Memory B cell (primary cell): ENCODE measurements around the gene MS4A18.
"Not testable (repeated sequence)": the region's sequence is repeated elsewhere in the genome, so short reads cannot be mapped to it uniquely, and the experiment has no call there.

ENCODE experiments used
- ATAC-seq: fragments of 150-1000 bp; cut with Tn5 transposase; 2 replicates; pipeline ENCODE4 v1.10.0; 2021; ENCODE audit warnings: low read depth, mild to moderate bottlenecking, moderate library complexity
- DNase-seq, 2 donors: peaks; one replicate each; pipeline ENCODE4 v3.0.0; 2022; ENCODE audit warnings: low spot score in 2 of 2
- H3K27ac Mint-ChIP-seq: one replicate; pipeline ENCODE4 v1.8.0; 2022; ENCODE audit warnings: mild to moderate bottlenecking, moderate library complexity, mixed read lengths
- H3K27me3 Mint-ChIP-seq: one replicate; pipeline ENCODE4 v1.8.0; 2022; ENCODE audit warnings: mixed read lengths
- H3K36me3 Mint-ChIP-seq: one replicate; pipeline ENCODE4 v1.8.0; 2022; ENCODE audit warnings: mild to moderate bottlenecking, mixed read lengths
- H3K4me1 Mint-ChIP-seq: one replicate; pipeline ENCODE4 v1.8.0; 2022; ENCODE audit warnings: mixed read lengths
- H3K4me3 Mint-ChIP-seq: one replicate; pipeline ENCODE4 v1.8.0; 2022; ENCODE audit warnings: mild to moderate bottlenecking, moderate library complexity, mixed read lengths
- H3K9me3 Mint-ChIP-seq: one replicate; pipeline ENCODE4 v1.8.0; 2022; ENCODE audit warnings: mixed read lengths

MS4A18 gene

GRCh38 chr11:60724420-60724819 lies at the start of gene MS4A18:
TSS of gene MS4A18 (plus strand) at chr11:60724720.
- no peaks in the 10 kb centered on the region for H3K36me3 Mint-ChIP-seq
- H3K9me3 Mint-ChIP-seq: peaks cover 3% of the 10 kb centered on the region
- no peak within 1 kb of the TSS for H3K4me3 Mint-ChIP-seq
- peaks cover 10% of the 10 kb centered on the region for H3K27me3 Mint-ChIP-seq
- H3K27ac Mint-ChIP-seq: no peak within 1 kb of the TSS
- ATAC-seq (no peak), DNase-seq (no peak)
- no peaks in the 10 kb centered on the region for H3K4me1 Mint-ChIP-seq

- H3K9me3 Mint-ChIP-seq: peaks cover 15% of the 10 kb centered on the region
- not testable (repeated sequence) for ATAC-seq, H3K4me3 Mint-ChIP-seq, H3K4me1 Mint-ChIP-seq, H3K36me3 Mint-ChIP-seq, H3K27me3 Mint-ChIP-seq, DNase-seq, H3K27ac Mint-ChIP-seq
These were observed 46.3 kb upstream of the MS4A18 start for GRCh38 chr11:60678231-60678630.

DNA sequence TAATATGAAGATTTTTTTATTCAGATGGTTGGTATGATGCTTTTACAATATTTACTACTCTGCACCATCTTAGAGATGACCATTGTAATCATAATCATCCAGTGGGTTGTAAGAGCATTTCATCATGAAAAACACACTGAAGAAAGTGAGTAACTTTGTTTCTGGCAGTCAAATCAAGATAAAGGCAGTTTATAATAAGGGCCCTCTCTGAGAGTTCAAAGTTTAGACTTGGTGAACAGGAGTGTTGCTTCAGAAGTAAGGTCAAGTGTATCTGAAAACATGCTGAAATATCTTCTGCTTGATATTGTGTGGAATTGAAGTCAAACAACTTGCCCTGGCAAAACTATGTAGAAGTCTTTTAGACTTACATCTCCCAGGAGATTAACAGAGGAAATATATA lies 44.6 kb upstream of the MS4A18 start:
- H3K27me3 Mint-ChIP-seq: no peaks in the 10 kb centered on the region
- DNase-seq: no peak
- H3K36me3 Mint-ChIP-seq: peaks cover 6% of the 10 kb centered on the region
- peaks cover 15% of the 10 kb centered on the region for H3K9me3 Mint-ChIP-seq
- H3K4me3 Mint-ChIP-seq: no peak overlapping the region
- ATAC-seq: no peak
- H3K4me1 Mint-ChIP-seq: peaks cover 14% of the 10 kb centered on the region
- no peak overlapping the region for H3K27ac Mint-ChIP-seq

DNA sequence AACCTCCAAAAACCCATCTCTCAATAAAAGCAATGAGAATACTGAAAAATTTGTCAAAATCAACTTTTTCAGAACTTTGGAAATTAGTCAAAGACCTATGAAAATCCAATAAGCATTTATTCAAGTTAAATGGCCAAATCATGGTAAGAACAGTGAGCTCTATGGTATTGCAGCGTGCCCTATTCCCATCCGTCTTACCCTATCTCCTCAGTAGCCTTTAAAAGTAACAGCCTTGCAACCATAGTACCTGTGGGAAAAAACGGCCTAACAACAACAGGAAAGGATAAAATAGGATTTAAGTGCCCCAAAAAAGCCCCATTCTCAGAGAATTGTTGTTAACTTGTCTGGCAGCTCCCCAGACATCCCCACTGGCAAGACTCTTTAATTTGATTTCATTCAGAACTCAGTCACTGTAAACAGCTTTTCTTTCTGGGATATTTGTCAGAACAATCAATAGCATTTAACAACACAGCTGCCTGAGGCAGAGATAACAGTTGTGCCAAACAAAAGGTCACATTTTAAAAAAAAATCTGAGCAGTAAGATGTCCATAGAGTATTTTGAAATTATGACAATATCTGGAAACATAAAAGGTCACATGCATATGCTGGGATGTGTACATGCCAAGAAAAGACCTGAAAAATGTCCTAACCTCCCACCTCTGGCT lies 43.9 kb upstream of the MS4A18 start:
- no peak for ATAC-seq
- peaks cover 6% of the 10 kb centered on the region for H3K36me3 Mint-ChIP-seq
- peaks cover 15% of the 10 kb centered on the region for H3K9me3 Mint-ChIP-seq
- H3K4me1 Mint-ChIP-seq: peaks cover 14% of the 10 kb centered on the region
- no peak for DNase-seq
- H3K4me3 Mint-ChIP-seq: no peak overlapping the region
- H3K27ac Mint-ChIP-seq: no peak overlapping the region
- no peaks in the 10 kb centered on the region for H3K27me3 Mint-ChIP-seq

GRCh38 chr11:60684541-60684848 lies 40.0 kb upstream of the MS4A18 start:
- not testable (repeated sequence) for H3K9me3 Mint-ChIP-seq, H3K27me3 Mint-ChIP-seq, H3K36me3 Mint-ChIP-seq, H3K4me3 Mint-ChIP-seq
- ATAC-seq: peak; percentile 82
- Mint-ChIP-seq H3K4me1 (peaks cover 14% of the 10 kb centered on the region), H3K27ac (peak overlapping the region; percentile 83)
- peak in 1 of 2 donors; percentile 45 for DNase-seq

- H3K36me3 Mint-ChIP-seq: peaks cover 9% of the 10 kb centered on the region
- DNase-seq (no peak), ATAC-seq (no peak)
- no peaks in the 10 kb centered on the region for H3K4me1 Mint-ChIP-seq
- H3K9me3 Mint-ChIP-seq: peaks cover 6% of the 10 kb centered on the region
- H3K27me3 Mint-ChIP-seq: peaks cover 6% of the 10 kb centered on the region
- no peak overlapping the region for H3K27ac Mint-ChIP-seq
- H3K4me3 Mint-ChIP-seq: no peak overlapping the region
These were observed 32.9 kb upstream of the MS4A18 start for GRCh38 chr11:60691661-60692060.

DNA sequence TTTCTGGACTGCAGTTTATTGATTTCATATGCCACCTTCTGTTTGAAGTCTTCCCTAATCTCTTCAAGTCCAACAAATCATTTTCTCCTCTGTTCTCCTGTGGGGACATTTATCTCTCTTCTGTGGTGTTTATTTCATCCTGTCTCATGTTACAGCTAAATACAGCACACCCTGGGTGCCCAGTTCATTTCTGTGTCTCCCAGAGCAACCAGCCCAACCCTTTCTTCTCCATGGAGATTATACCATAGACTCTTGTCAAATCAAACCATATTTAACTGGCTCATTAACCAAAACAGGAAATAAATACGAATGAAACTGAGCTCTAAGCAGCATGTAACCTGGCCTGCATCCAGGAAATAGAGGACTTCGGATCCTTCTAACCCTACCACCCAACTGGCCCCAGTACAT lies 25.2 kb upstream of the MS4A18 start, which contains the start of gene MS4A8:
Gene MS4A8, plus strand, starts transcription at position 329 of the 408 bp plus-strand sequence. CDS start 1,249 bp downstream, outside the sequence.
- Mint-ChIP-seq H3K4me1 (no peaks in the 10 kb centered on the region), H3K9me3 (peaks cover 6% of the 10 kb centered on the region), H3K27ac (no peak within 1 kb of the TSS), H3K36me3 (peaks cover 4% of the 10 kb centered on the region), H3K4me3 (no peak within 1 kb of the TSS), H3K27me3 (peaks cover 3% of the 10 kb centered on the region)
- no peak for ATAC-seq
- no peak for DNase-seq

DNA sequence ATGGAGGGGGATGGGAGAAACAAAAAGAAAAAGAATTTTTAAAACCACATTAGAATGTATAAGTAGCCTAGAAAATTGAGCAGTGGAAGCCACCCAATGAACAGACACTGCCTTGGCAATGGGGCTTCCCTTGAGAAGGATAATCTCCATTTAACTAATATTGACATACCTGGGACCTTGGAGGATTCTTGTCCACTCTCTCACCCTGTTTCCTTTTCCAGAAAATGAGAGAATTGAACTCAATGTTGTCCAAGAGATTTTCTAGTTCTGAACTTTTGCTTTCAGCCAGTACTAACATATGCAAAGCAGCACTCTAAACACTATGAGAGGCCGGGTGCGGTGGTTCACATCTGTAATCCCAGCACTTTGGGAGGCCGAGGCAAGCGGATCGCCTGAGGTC lies 24.6 kb upstream of the MS4A18 start:
- Mint-ChIP-seq H3K27me3 (peaks cover 5% of the 10 kb centered on the region), H3K27ac (no peak overlapping the region), H3K36me3 (peaks cover 4% of the 10 kb centered on the region), H3K4me3 (no peak overlapping the region), H3K4me1 (no peaks in the 10 kb centered on the region), H3K9me3 (peaks cover 6% of the 10 kb centered on the region)
- no peak for ATAC-seq
- no peak for DNase-seq

- peaks cover under 1% of the 10 kb centered on the region for H3K9me3 Mint-ChIP-seq
- DNase-seq (no peak), ATAC-seq (no peak)
- H3K4me1 Mint-ChIP-seq: no peaks in the 10 kb centered on the region
- no peak overlapping the region for H3K27ac Mint-ChIP-seq
- no peak overlapping the region for H3K4me3 Mint-ChIP-seq
- peaks cover 4% of the 10 kb centered on the region for H3K27me3 Mint-ChIP-seq
- H3K36me3 Mint-ChIP-seq: peaks cover under 1% of the 10 kb centered on the region
These were observed 23.6 kb upstream of the MS4A18 start for GRCh38 chr11:60700689-60701468.

DNA sequence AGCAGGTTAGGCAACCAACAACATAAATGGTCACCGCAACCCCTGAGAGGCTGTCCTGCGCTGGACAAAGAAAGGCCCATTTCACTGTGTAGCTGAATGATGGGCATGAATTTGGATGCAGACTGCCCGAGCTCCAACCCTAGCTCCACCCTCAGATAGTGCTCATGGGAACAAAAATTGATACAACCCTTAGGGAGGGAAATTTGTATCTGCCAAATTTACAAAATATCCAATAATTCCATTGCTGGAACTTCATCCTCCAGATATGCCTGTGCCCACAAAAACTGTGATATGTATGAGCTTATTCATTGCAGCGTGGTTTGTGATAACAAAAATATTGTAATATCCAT lies 23.1 kb upstream of the MS4A18 start:
- peaks cover 3% of the 10 kb centered on the region for H3K27me3 Mint-ChIP-seq
- no peak overlapping the region for H3K4me3 Mint-ChIP-seq
- no peak overlapping the region for H3K27ac Mint-ChIP-seq
- no peak for ATAC-seq
- no peaks in the 10 kb centered on the region for H3K9me3 Mint-ChIP-seq
- no peaks in the 10 kb centered on the region for H3K4me1 Mint-ChIP-seq
- H3K36me3 Mint-ChIP-seq: no peaks in the 10 kb centered on the region
- no peak for DNase-seq

DNA sequence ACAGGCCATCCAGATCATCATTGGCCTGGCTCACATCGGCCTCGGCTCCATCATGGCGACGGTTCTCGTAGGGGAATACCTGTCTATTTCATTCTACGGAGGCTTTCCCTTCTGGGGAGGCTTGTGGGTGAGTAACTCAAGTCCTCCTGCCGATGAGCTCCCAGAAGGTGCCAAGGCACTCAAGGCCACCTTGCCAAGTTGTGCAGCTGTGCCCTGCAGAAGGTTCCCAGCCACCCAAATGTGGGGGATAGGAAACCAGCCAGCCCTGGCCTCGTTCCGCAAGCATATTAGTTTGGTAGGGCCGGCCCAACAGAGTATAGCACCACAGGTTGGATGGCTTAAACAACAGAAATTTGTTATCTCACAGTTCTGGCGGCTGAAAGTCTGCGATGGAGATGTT lies 21.1 kb upstream of the MS4A18 start:
- no peak for ATAC-seq
- no peaks in the 10 kb centered on the region for H3K9me3 Mint-ChIP-seq
- no peak overlapping the region for H3K4me3 Mint-ChIP-seq
- H3K36me3 Mint-ChIP-seq: no peaks in the 10 kb centered on the region
- H3K27ac Mint-ChIP-seq: no peak overlapping the region
- H3K27me3 Mint-ChIP-seq: peaks cover 5% of the 10 kb centered on the region
- DNase-seq: no peak
- no peaks in the 10 kb centered on the region for H3K4me1 Mint-ChIP-seq

DNA sequence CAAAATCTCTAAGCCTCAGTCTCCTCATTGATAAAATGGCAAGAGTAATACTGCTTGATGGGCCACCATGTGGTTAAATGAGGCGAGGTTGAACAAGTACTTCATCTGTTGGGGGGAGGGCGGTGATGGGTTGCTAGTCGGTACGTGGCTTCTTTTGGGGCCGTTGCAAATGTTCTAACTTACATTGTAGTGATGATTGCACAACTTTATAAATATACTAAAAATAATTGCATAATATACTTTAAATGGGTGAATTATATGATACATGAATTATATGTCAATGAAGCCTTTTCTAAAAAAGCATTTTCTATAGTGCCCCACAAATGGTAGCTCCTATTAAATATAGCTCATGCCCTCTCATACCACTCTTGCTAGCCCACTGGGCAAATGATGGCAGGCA lies 18.6 kb upstream of the MS4A18 start:
- Mint-ChIP-seq H3K9me3 (no peaks in the 10 kb centered on the region), H3K36me3 (no peaks in the 10 kb centered on the region), H3K4me3 (no peak overlapping the region), H3K4me1 (no peaks in the 10 kb centered on the region), H3K27ac (no peak overlapping the region), H3K27me3 (peaks cover 5% of the 10 kb centered on the region)
- no peak for ATAC-seq
- DNase-seq: no peak

DNA sequence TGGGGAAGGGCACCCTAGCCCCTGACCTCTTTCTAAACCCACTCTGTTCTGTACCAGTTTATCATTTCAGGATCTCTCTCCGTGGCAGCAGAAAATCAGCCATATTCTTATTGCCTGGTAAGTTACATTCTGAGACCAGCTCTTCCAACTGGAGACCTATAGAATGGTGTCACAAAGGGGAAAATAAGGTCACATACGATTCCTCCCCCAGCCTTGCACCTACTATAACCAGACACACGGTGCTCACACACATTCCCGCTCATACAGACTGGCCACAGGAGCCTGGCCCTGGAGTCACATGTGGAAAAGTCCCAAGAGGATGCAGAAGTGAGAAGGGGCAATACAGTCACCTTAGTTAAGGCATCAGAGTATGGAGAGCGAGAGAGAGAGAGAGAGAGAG lies 17.6 kb upstream of the MS4A18 start:
- Mint-ChIP-seq H3K4me1 (no peaks in the 10 kb centered on the region), H3K9me3 (no peaks in the 10 kb centered on the region), H3K4me3 (no peak overlapping the region), H3K27me3 (peaks cover 5% of the 10 kb centered on the region), H3K36me3 (no peaks in the 10 kb centered on the region), H3K27ac (no peak overlapping the region)
- DNase-seq (no peak), ATAC-seq (no peak)

- Mint-ChIP-seq H3K36me3 (no peaks in the 10 kb centered on the region), H3K4me1 (no peaks in the 10 kb centered on the region), H3K4me3 (no peak overlapping the region), H3K9me3 (no peaks in the 10 kb centered on the region), H3K27ac (no peak overlapping the region), H3K27me3 (peaks cover 10% of the 10 kb centered on the region)
- ATAC-seq (no peak), DNase-seq (no peak)
These were observed 14.0 kb upstream of the MS4A18 start for GRCh38 chr11:60710482-60710881.

GRCh38 chr11:60711276-60711675 lies 13.2 kb upstream of the MS4A18 start:
- Mint-ChIP-seq H3K27me3 (peaks cover 12% of the 10 kb centered on the region), H3K27ac (no peak overlapping the region), H3K9me3 (no peaks in the 10 kb centered on the region), H3K4me1 (no peaks in the 10 kb centered on the region), H3K36me3 (no peaks in the 10 kb centered on the region), H3K4me3 (no peak overlapping the region)
- no peak for ATAC-seq
- no peak for DNase-seq
